Measurements from ENCODE around the gene ZFYVE27.

- no peak for TF ChIP-seq MAX (IDR thresholded peaks at IDR 0.05)
- TF ChIP-seq ZBTB7A (IDR thresholded peaks at IDR 0.05; ENCODE audit: low read depth) = no peak
- TF ChIP-seq CEBPB (IDR thresholded peaks at IDR 0.05) = no peak
- no peak for TF ChIP-seq EGR1 (IDR thresholded peaks at IDR 0.05)
- TF ChIP-seq YY1 (IDR thresholded peaks at IDR 0.05; ENCODE audit: low read depth) = no peak
- no peak for TF ChIP-seq EP300 (IDR thresholded peaks at IDR 0.05; ENCODE audit: borderline replicate concordance)
- TF ChIP-seq USF1 (IDR thresholded peaks at IDR 0.05) = no peak
- TF ChIP-seq TAF1 (IDR thresholded peaks at IDR 0.05; ENCODE audit: low read depth) = no peak
- no peak for TF ChIP-seq TEAD4 (IDR thresholded peaks at IDR 0.05)
- TF ChIP-seq FOXM1 (IDR thresholded peaks at IDR 0.05; ENCODE audit: borderline replicate concordance, low read depth) = no peak
- TF ChIP-seq REST (IDR thresholded peaks at IDR 0.05; ENCODE audit: low read depth) = no peak
Measured at GRCh38 chr10:97723001-97723400, 13.9 kb upstream of the ZFYVE27 start.
